Dermis microvascular lymphatic vessel endothelial cell (primary cell): ENCODE data around the gene CELA3A. TPM values are rescaled to one million over a fixed set of nuclear protein-coding genes. Genes with fewer than 3 reads are reported as not detected.
"Not testable (repeated sequence)": the region's sequence is repeated elsewhere in the genome, so short reads cannot be mapped to it uniquely, and the experiment has no call there.

ENCODE experiments used
- DNase-seq, 2 donors: peaks; one replicate each; pipeline versions ENCODE4 v3.0.0 to v3.0.0-alpha.2; 2010; ENCODE audit warnings: low read depth in 2 of 2
- total RNA-seq: library from RNA; depleted of rRNA; stranded (reverse); fragments of >200 nt; gene quantifications from 2 replicates; pipeline ENCODE4 v1.2.1, GENCODE V29; 2014

Gene CELA3A
- total RNA-seq, 1 donor from 2014 or later: not detected

DNA sequence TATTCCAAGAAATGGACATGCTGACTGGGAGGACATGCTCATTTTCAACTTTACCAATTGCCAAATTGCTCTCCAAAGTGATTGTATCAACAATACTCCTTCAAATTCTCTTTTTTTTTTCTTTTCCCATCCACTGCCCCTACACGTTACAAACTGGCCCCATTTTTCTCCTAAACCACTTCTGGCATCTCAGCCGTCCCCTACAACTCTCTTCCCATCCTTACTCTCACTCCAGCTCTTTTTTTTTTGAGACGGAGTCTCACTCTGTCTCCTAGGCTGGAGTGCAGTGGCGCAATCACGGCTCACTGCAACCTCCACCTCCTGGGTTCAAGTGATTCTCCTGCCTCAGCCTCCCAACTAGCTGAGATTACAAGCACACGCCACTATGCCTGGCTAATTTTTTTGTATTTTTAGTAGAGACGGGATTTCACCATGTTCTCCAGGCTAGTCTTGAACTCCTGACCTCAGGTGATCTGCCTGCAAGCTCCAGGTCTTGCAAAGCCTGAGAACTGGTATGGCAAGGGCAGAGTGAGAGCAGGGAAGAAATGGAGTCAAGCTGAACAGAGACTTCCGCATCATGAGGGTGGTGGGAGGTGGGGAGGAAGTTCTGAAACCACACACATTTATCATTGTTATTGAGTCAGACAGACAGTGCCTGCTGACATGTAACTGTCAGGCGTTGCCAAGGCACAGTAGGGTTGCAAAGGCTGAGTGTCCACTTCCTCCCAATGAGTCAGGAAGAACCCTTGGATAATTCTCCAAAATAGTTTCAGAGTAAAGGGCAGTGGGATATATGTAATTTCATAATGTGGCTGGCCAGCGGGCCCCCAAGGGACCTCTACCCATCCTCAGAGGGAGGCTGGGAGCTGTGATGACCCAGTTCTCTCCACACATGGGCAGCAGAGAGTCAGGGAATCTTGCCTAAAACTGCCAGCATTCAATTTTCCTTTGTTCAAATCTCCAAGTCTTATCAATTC, 17.4 kb downstream of the CELA3A start:
- peak in 1 of 2 donors; percentile 89 for DNase-seq

- no peak for DNase-seq
These were observed 19.6 kb downstream of the CELA3A start for GRCh38 chr1:22021061-22021460.

GRCh38 chr1:22024485-22025367, 23.3 kb downstream of the CELA3A start:
- peak; percentile 48 to 87 for DNase-seq

DNA sequence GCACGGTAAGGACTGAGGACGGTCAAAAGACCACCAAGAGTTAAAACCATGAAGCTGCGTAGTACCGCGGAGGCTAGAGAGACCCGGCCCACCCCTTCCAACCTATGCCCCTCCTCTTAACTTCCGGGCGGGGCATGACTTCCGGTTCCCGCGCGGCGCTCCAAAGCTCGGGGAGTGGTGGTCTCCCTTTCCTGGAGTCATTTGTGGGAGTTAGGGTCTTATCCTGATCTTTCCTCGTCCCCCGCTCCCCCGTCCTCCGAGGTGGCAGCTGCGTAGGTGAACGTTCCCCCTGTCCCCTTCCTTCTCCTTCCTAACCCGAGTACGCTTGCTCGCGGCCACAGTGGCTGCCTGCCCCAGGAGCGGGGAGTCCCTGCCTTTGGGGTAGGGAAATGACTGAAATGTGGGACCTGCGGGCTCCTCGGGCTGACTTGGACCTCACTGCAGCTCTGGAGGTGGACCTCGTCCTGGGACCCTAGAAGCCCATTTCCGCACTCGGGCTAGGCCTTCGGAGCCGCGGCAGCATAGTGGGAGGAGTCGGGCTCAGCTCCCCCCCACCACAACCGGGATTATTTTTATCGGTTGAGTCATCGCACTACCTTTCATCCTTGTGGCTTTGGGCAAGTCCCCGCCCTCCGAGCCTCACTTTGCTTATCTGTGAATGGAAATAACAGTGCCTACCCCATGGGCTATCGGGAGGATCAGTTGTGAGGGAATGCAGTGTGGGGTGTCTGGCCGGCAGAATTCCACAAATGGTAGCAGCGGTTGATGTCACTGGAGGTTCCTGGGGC, 24.1 kb downstream of the CELA3A start:
- peak; percentile 87 to 88 for DNase-seq

- DNase-seq: no peak
These were observed 25.4 kb downstream of the CELA3A start for GRCh38 chr1:22026924-22027289.

DNA sequence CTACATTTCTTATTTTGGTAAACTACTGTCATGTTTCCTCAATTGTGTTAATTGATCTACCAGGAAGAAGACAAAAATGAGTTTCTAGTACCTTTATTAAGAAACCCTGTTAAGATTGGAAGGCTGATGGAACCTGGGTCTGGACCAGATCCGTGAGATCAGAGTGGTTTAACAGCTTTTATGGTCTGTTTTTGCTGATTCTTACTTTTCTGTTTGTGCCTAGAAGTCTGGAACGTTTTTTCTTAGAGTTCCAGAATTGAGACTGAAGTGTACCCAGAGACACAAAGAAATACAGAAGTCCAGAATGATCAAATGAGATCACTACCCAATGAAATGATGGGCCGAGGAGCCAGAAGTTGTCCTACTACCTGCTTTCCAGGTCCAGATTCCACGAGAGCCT, 28.6 kb downstream of the CELA3A start:
- no peak for DNase-seq

DNA sequence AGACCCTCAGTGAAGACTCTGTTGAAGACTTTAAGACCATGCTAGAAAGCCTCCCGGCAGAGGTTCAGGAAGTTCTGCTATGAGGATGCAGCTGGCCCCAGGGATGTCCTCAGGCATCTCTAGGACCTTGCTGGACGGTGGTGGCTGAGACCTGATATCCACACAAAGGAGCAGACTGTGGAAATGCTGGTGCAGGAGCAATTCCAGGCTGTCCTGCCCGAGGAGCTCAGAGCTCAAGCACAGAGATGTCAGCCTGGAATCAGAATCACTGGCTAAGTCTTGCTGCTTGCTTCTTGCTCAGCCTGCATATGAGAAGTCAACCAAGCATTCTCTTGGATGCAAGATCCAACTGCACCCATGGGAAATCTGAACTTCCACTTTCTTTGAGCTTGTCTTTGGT, 29.0 kb downstream of the CELA3A start:
- DNase-seq: no peak

GRCh38 chr1:22031214-22031962, 29.9 kb downstream of the CELA3A start:
- DNase-seq: peak in 1 of 2 donors; percentile 28

GRCh38 chr1:22034834-22035233, 33.4 kb downstream of the CELA3A start:
- DNase-seq: not testable (repeated sequence)

- DNase-seq: no peak
These were observed 36.1 kb downstream of the CELA3A start for GRCh38 chr1:22037520-22037919.

GRCh38 chr1:22038036-22038435, 36.6 kb downstream of the CELA3A start:
- DNase-seq: no peak

DNA sequence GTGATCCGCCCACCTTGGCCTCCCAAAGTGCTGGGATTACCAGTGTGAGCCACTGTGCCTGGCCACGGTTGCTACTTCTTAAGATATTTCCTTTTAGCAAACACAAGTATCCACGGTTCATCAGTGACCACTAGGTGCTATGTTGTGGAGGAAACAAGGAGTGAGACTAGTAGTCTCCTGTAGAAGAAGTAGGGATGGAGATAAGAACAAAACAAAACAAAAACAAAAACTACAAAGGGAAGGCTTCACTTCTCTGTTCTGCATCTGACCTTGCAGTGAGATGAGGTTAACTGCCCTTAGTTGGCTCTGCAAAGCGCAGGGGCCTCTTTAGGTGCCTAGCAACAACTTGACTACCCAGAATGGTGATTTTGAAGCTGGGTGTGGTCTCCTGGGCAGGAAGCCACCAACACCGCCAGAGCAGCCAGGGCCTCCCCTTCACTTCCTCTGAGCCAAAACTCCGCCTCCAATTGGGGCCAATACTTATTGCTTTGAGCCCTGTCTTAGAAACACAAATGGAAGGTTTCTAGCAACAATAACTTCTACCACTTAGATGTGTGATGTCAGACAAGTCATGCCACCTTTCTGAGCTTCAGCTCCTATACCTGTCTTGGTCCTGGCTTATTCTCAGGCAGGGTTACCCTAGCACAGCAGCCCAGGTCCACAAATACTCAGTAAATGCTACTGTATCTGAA, 38.3 kb downstream of the CELA3A start:
- peak in 1 of 2 donors; percentile 51 for DNase-seq

- no peak for DNase-seq
These were observed 38.8 kb downstream of the CELA3A start for GRCh38 chr1:22040286-22040623.

DNA sequence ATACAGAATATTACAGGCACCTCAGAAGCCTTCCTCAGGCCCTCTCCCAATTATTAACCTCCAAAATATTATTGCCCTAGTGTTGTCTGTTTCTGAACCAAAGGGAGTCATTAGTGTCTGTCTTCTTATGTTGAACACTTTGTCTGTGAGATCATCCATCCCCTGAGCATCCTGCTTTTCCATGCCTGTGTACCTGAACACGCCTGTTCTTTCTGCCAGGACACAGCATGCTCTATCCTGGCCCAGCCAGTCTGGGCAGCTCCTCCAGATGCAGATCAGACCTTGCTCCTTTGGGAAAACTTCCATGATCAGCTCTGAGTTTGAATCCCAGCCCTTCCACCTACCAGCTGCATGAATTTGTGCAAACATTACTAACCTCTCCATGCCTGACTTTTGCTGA, 40.0 kb downstream of the CELA3A start:
- no peak for DNase-seq

GRCh38 chr1:22043198-22043769, 41.8 kb downstream of the CELA3A start:
- no peak for DNase-seq

DNA sequence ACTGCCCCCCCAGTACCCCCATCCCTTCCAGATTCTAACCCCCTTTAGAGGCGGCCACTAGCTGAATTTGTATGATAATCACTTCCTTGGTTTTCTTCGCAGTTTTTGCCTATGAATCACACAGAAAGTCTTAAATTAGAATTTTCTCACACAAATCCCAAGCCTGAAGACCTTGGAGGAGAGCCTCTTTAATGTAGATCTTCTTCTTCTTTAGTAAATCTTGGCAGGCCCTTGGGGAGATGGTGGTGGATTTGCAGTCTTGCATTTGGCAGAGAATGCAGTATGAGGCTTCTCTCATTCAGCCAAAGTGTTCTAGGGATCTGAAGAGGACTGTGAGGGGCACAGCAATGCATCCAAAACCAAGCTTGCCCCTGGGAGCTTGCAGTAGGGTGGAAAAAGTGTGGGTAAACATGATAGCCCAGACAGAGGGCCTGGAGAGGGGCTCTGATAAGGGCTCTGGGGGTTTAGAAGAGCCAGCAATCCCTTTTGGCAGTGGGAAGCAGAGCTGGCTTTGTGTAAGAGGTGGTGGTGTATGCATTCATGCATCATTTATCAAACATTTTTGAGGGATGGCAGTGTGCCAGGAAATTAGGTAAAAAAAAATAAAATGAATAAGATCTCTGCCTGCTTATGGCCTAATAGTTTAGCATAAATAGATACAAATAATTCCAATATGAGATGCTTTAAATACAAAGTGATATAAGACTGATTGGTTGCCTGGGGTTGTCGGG, 43.4 kb downstream of the CELA3A start:
- DNase-seq: no peak

- DNase-seq: no peak
These were observed 44.3 kb downstream of the CELA3A start for GRCh38 chr1:22045604-22046228.

- no peak for DNase-seq
These were observed 47.1 kb downstream of the CELA3A start for GRCh38 chr1:22048351-22049192.
